ENCODE data around the gene LARGE1.
"Not testable (repeated sequence)": the region's sequence is repeated elsewhere in the genome, so short reads cannot be mapped to it uniquely, and the experiment has no call there.

The LARGE1 gene

DNA sequence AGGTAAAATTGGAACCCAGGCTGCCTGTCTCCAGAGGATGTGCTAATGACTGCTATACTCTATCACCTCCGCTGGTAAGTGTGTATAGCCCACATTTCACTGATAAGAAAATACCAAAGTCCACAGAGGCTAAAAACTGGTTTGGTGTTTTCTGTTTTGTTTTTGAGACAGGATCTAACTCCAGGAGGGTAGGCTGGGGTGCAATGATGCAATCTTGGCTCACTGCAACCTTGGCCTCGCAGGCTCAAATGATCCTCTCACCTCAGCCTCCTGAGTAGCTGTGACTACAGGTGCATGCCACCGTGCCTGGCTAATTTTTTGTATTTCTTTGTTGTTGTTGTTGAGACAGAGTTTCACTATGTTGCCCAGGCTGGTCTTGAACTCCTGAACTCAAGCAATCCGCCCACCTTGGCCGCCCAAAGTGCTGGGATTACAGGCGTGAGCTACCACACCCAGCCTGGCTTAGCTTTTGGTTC lies 409.8 kb downstream of the LARGE1 start:
- no peak for DNase-seq

DNA sequence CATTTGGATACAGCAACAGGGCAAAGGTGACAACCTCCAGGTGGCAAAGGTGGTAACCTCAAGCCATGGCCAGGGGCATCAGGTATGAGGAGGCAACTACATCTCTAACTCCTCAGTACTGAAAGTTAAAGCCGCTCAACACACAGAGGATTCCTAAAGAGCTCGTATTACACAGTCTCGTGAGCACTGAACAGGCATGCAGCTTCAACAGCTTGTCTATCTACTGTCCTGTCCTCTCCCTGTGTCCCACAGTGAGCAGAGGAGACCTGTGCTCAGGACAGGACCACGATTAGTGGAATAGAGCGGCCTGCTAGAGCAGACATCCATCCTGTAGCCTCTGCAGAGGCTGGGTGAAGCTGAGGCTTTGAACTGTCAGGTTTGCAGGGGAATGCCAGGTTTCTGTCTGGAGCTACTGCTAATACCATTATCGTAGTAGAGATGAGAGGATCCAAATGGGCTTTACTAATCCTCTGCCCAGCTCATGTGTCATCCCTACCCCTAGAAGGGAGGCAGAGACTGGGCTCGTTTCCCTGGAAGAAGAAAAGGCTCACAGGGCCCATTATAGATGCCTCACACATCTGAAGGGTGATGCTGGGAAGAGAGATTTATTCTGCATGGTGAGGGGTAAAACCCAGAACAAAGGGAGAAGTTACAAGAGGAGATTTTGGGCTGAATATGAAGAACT lies 415.2 kb downstream of the LARGE1 start:
- DNase-seq: no peak

DNA sequence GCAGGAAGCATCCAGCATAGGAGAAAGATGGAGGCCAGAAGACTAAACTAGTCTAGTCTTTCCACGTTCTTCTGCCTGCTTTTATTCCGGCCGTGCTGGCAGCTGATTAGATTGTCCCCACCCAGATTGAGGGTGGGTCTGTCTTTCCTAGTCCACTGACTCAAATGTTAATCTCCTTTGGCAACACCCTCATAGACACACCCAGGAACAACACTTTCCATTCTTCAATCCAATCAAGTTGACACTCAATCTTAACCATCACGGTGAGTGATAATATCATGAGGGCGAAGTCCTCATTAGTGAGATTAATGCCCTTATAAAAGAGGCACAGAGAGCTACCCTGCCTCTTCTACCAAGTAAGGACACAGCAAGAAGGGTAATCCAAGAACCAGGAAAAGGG lies 424.2 kb downstream of the LARGE1 start:
- DNase-seq: no peak

DNA sequence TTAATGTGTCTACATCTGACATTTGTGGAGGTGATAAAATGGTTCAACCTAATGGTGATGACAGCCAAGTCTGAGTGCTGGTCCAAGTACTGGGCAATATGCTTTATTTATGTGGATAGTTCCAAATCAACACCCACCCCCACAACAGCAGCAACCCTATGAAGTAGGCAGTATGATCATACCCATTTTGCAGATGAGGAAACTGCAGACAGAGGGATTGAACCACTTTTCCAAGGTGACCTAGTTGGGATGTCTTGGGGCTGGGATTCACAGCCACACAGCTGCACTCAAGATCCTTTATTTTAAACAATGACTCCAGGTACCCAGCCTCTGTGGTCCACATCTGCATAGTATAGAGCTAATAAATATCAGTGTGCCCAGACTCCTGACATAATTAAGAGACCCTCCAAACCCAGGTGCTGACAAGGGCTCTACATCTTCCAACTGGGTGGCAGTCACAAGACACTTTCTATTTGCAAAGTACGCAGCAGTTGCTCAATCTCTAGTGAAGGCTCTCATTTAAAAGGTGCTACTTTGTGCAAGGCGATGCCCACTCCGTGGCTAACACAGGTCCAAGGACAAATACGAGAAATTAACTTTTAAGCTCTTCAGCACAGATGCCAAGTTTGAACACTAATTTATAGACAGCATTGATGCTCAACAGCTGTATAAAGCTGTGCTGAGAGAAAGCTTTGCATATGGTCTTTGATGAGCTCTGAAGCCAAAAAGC lies 426.6 kb downstream of the LARGE1 start:
- no peak for DNase-seq

- DNase-seq: peak in 2 of 6 experiments; percentile 2 to 3
These were observed 428.0 kb downstream of the LARGE1 start for GRCh38 chr22:33492210-33492651.

DNA sequence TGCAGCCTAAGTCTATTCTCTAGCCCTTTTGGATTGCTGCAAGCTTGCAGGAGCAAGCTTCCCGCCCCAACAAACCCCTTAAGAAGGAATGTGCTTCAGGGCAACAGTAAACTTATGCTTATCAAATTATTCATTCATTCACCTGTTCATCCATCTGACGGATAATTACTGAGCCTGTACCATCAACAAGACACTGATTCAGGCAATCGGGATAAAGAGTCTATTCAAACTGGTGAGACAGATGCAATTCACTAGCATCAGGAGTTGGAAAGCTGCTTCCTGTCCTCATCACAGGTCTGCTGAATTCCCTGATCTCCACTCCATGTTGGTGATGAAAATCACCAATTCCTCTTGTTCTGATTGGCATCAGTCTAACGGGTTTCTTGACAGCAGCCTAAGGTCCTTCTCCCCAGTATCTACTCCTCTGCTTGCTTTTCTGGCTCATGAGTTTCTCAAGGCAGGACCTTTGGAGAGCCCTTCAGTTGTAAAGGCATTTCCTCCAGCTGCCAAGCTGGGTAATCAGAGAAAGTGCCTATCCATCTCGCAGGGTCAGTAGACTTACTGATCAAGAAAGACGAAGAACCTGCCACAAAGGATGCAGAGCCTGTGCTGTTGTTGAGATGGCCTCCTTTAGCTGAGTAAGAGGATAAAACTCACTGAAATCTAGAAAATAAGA lies 433.1 kb downstream of the LARGE1 start:
- DNase-seq: no peak

DNA sequence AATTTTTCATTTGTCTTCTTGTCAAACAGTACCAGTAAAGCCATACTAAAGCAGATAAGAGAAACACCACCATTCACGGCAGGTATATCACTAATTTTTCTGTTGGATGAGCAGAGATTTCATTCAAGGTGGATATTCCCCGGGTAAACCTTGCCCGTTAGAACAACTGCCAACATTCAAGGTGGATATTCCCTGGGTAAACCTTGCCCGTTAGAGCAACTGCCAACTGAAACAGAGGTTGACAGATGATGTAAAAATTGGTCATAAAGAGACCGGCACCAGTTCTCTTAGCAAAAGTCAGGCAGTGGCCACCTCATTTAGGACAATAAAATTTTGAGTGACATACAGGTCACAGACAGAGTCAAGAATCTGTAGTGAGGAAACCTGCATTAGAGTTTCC lies 438.7 kb downstream of the LARGE1 start:
- no peak for DNase-seq

DNA sequence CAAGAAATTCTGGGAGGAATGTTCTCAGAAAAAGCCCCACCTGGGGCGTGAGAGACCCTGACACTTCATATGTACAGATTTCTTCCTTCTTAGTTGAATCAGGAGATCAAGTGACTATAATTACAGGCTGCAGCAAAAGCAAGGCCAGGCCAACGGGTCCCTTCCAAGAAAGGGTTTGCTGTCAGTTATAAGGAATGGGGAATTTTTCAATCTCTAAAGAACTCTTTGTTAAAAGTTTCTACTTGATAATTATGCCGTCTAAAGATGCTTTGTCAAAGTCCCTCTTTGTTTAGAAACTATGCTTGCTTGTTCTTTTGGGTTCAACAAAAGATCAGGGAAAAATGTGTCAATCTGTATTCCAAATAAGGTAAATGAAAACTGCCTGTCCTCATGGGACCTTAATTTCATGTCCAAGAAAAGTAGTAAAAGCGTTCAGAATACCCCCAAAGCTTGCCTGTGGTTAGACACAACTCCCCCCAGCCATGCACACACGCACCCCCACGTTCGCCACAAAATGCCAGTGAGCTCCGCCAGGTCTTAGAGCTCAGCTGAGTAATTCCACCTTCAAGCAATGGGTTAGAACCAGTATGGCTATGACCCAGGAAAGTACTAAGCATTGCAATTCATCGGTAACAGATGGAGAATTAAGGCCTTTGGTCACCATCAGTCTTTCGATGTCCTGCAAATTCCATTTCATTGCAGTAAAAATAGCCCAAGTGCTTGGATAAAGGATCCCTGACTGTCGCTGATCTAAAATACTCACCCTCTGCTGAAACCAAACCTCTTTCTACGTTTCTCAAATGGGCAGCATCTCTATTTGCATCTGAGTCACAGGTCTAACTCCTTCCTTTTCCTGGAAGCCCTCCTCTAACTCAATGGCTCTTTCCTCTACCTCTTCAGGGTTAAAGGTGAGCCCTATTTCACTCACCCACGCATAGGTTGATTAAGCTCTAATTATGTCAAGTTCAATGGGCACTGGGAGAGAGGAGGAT lies 442.9 kb downstream of the LARGE1 start:
- no peak for DNase-seq

- DNase-seq: no peak
These were observed 443.6 kb downstream of the LARGE1 start for GRCh38 chr22:33476716-33477115.

GRCh38 chr22:33476206-33476605 lies 444.1 kb downstream of the LARGE1 start:
- no peak for DNase-seq

GRCh38 chr22:33474587-33474986 lies 445.7 kb downstream of the LARGE1 start:
- DNase-seq: no peak

- no peak for DNase-seq
These were observed 447.6 kb downstream of the LARGE1 start for GRCh38 chr22:33472462-33473344.

GRCh38 chr22:33470456-33470855 lies 449.8 kb downstream of the LARGE1 start:
- DNase-seq: no peak

- DNase-seq: no peak
These were observed 452.6 kb downstream of the LARGE1 start for GRCh38 chr22:33467620-33468095.

DNA sequence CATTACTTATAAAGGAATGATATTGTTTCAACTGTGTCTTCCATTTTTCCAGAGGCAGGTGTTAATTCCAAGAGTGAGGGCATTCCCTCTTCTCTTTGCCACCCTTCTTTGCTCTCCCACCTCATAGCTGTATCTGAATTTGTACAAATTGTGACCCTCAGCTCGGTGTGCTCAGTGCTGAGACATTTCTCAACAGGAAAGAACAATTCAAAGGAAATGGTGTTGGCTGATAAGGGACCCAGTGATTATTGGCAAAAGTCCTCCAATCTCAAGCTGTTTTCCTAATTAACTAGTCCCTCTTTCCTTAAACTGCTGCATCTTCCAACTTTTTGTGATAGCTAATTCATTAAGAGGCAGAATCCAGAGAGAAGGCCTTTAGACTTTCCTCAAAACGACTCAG lies 453.2 kb downstream of the LARGE1 start:
- no peak for DNase-seq

DNA sequence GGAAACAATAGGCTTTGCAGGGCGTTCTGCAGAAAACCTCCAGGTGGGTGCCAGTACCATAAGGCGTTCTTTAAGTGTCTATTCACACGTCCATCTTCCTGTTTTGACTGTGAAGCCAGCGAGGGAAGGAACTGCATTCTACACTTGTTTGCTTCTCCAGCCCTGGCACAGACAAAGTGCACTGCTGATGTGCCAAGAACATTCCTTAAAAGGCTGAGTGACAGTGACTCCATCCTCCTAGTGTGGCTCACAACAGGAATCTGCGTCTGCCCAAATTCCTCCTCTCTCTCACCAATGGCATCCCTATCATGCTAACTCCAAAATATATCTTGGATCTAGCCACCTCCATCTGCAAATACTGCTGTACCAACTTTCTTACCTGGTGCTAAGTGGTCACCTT lies 454.7 kb downstream of the LARGE1 start:
- no peak for DNase-seq

- no peak for DNase-seq
These were observed 455.6 kb downstream of the LARGE1 start for GRCh38 chr22:33464698-33465097.

DNA sequence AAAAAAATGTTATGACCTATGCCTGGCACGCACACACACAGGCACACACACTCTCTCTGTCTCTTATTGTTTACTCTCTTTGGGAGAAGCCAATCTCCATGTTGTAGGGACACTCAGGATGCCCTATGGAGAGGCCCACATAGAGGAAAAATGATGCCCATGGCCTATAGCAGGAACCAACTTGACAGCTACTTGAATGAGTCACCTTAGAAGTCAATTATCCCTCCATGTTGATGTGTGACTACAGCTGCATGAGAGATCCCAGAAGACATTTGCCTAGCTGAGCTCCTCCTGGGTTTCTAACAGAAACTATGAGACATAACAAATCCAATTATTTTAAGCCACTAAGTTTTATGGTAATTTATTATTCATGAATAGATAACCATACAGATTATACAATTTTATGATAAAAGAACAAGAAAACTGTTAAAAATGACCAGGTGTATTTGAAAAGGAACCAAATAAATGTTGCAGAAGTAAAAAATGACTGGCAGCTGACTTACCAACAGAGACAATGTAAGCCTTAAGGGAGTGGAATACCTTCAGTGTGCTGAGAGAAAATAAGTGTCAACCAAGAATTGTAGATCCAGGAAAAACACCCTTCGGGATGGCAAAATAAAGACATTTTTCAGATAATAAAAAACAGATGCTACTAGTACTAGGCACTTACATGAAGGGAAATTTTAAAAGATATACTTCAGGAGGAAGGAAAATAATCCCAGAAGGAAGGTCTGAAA lies 458.4 kb downstream of the LARGE1 start:
- DNase-seq: no peak

GRCh38 chr22:33461245-33461644 lies 459.0 kb downstream of the LARGE1 start:
- DNase-seq: not testable (repeated sequence)

- DNase-seq: no peak
These were observed 461.1 kb downstream of the LARGE1 start for GRCh38 chr22:33459137-33459536.

GRCh38 chr22:33456511-33456910 lies 463.8 kb downstream of the LARGE1 start:
- DNase-seq: no peak

All from stimulated activated naive CD4-positive, alpha-beta T cell (primary cell).